ENCODE data around the gene JHY.

Gene JHY

DNA sequence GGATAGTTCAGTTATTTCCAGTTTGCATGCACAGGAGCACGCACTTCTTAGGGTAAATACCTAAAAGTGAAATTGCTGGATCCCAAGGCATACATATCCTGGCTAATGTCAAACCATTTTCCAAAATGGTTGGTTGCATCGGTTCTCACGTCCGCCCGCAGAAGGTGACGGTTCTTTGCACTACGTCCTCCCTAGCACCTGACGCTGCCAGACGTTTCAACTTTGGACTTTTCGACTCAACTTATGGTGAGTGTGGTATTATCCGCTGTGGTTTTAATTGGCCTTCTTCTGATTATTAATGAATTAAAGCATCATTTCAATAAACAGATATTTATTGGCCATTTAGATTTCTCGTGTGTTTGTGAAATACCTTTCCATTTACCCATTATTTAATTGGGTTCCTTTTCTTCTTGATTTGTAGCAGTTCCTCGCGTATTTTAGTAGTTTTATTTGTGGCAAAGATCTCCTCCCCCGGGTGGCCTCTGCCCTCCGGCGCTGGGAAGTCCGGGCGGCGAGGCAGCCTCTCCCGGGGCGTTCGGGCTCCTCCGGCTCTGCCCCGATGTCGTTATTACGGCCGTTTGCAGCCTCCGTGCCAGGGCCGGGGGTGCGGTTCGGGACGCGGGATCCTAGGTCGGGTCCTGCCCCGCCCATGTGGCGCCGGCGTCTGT, at the start of gene JHY:
Gene JHY, plus strand, starts transcription at position 571 of the 668 bp plus-strand sequence. CDS start 3,091 bp downstream, outside the sequence.
- in situ Hi-C loops (cut with HindIII; ENCODE audit: low sequenced_read_pairs), result no loop called here

DNA sequence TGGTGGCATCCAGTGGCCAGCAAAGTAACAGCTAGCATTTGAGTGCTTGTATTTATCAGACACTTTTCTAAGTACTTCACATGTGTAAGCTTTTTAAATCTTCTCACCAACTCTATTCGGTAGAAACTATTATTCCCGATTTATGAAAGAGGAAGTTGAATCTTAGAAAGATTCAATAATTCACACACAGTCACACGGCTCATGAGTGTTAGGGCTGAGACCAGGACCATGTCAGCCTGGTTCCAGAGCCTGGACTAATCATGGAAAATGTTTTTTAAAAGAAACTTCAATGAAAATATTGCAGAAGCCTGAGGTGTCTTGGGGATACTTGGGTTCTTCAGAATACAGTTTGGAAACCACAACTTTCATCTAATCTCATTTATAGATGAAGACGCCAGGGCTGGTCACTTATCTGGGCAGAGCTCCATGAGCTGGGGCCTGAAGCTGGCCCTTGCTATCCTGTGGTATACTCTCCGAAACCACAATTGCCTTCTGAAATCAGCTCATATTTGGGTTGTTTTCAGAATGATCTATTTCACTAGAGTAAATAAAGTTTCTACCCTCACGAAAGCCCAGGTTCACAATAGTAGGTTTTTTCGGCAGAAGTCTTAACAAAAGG, 48.6 kb upstream of the JHY start:
- in situ Hi-C loops (cut with HindIII; ENCODE audit: low sequenced_read_pairs), result no loop called here

DNA sequence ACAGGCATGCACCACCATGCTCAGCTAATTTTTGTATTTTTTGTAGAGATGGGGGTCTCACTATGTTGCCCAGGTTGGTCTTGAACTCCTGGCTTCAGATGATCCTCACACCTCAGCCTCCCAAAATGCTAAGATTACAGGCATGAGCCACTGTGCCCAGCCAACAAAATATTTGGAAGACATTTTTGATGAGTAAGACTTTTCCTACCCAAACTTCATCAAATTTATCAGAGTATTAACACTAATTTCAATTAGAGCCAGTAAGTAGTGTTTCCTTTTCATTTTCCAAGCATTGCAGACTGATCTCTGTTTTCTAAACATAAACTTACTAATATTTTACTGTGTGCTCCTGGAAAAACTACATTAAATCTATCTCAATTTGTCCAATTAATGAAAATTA, 45.6 kb upstream of the JHY start:
- in situ Hi-C loops (cut with HindIII; ENCODE audit: low sequenced_read_pairs), result no loop called here

DNA sequence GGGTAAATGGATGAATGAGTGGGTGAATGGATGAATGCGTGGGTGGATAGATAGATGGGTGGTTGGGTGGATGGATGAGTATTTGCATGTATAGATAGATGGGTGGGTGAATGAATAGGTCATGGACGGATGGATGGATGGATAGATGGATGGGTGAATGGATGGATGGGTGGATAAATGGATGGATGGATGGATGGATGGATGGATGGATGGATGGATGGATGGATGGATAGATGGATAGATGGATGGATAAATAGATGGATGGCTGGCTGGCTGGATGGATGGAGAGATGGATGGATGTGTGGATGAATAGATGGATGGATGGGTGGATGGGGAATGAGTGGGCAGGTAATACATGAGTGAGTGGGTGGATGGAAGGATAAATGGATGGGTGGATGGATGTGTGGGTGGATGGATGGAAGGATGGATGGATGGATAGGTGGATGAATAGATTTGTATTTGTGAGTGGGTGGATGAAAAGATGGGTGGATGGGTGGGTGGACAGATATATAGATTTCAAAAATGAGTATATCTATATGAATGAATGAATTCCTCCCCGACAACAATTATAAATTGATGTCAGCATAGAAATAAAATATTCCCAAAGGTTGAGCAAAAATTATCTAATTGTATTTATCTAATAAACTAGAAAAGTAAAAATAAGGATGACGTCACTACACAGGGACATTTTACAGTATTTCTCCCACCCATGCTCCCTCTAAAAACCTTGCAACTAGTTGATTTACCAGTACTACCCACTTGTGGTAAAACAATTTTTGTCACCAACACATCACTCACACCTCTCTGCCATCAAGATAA, 44.8 kb upstream of the JHY start:
- in situ Hi-C loops (cut with HindIII; ENCODE audit: low sequenced_read_pairs), result no loop called here

DNA sequence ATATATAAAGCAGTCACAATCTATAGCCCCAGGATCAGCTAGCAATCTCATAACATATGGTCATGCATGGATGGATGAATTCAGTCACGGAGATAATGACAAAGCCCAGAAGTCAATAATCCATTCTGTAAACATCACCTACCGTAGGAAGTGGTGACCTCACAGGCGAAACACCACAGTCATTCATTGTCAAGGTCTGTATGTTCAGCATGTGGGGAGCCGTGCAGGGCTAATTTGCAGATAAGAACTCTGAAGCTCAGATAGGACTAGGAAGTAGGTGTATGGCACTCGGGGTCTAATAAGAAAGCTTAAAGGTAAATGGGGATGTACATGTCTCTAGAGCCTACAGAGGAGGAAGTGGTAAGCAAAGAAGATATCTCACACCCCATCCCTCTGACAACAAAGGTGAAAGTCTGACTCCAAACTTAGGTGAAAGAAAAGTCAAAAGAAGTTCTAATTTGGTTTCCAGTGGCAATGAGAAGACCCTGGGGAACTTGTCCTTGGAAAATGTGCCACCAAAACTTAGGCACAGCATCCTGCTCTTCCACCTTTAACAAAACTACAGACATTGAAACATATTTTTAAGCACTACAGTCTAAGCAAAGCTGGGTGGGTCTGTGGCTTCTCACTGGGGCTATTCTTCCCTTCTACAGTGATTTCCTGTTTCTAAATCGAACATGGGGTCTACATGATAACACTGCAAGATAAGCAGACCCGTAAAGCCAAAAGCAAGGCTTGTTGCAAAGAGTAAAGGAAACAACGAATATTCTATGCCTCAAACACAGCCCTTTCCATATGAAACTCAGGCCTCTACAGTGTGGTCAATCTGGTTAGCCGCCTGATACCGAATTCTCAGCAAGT, 39.0 kb upstream of the JHY start:
- in situ Hi-C loops (cut with HindIII; ENCODE audit: low sequenced_read_pairs), result no loop called here

DNA sequence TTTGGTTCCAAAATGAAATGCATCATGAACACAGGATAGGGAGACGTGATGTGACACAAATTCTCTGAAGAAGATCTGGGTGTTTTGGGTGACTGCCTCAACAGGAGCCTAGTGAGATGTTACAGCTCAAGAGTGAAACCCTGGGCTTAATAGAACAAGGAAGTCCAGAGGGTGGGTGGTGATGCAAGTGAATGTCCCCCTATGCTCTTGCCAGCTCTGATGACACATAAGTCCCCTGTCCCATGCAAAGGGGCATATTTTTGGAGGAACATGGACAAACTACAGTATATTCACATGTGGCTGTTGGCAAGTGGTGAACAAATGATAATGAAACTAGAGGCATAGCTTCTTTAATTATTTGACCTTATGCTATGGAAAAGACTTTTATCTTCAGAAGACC, 35.1 kb upstream of the JHY start:
- in situ Hi-C loops (cut with HindIII; ENCODE audit: low sequenced_read_pairs), result no loop called here

DNA sequence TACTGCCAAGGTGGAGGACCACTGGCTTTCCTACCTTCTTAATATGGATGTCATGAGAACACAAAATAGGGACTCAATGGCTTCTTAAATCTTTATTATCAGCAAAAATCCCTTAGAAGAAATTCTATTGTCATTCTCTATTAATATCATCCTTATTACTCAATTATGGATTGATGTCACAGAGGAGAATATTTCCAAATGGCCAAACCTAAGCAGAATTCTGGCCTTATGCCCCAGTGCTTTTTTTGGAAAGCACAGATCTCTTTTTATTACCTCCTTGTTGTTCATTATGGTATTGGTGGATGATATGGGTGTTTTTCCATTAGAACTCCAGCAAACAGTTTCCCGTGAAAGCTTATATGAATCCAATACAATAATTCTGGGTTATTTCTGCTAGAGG, 34.4 kb upstream of the JHY start:
- in situ Hi-C loops (cut with HindIII; ENCODE audit: low sequenced_read_pairs), result no loop called here

DNA sequence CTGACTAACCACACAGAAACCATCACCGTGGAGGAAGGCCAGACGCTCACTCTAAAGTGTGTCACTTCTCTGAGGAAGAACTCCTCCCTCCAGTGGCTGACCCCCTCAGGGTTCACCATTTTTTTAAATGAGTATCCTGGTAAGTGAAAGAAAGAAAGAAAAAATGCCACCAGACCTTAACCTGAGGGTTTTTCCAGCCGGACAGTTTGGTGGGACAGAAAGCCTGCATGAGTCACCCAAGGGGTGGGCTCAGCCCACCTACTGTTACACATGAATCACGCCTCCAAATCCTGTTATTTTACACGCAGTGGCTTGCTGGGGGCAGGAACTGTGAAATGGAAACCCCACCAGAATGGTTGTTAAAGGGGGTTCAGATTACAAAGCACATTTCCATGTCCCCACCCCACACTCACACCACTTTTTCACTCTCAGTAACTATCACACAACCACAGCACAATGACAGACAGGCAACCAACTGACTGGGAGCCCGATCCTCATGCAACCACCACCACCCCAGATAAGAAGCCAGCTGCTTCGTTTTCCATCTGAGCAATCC, 32.4 kb upstream of the JHY start:
- in situ Hi-C loops (cut with HindIII; ENCODE audit: low sequenced_read_pairs), result loop anchor here (10.0 to 25.0 kb wide), 2 partner anchors 55 to 187 kb away; no protein-coding TSS in a partner anchor

DNA sequence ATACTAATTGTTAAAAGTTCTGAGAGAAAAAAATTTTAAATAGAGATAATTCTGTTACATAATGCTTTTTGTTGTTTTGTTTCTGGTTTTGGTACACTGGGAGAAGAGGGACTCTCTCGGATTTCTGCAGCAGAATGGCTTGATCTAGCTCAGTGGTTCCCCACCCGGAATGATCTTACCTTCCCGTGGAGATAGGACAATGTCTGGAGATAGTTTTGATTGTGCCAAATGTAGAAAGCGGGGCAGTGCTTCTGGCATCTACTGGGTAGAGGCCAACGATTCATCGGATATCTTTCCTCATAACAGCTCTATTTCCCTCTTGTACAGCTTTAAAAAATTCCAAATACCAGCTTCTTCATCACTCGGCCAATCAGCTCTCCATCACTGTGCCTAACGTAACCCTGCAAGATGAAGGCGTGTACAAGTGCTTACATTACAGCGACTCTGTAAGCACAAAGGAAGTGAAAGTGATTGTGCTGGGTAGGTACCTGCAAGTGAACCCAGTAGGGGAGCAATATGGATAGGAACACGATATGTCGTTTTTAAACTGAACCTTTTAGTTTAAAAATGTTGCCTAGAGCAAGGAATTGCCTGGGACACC, 31.1 kb upstream of the JHY start:
- in situ Hi-C loops (cut with HindIII; ENCODE audit: low sequenced_read_pairs), result loop anchor here (10.0 to 25.0 kb wide), 2 partner anchors 57 to 186 kb away; no protein-coding TSS in a partner anchor

DNA sequence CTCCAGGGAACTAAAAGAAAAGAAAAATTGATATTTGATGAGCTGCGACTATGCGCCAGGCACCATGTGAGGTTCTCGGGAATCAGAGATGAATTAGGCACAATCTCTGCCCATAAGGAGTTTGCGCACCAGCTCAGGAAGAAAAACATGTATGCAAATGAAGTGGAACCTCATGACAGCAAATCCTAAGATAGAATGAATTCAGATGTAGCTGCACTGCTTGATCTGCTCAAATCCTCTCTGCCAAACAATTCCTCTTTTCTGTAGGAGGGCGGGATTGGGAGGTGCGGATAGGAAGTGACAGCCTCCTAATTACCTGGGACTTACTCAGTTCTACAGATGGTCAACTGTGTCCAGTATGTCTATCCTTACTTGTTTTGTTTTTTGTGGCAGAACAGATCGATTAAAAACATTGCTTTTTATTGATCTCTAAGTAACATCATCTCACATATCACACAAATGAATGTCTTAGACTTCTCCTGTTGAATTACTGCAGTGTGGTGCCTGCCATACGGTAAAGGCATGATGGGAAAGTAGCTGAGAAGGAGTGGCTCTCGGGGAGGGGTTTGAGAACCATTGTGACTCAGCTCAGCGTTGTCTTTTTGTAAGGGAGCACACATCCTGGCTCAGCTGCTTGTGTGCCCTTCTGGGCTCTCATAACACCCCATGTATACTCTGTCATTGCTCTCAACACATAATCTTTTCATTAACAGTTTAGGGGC, 30.3 kb upstream of the JHY start:
- in situ Hi-C loops (cut with HindIII; ENCODE audit: low sequenced_read_pairs), result loop anchor here (10.0 to 25.0 kb wide), 2 partner anchors 57 to 185 kb away; no protein-coding TSS in a partner anchor

DNA sequence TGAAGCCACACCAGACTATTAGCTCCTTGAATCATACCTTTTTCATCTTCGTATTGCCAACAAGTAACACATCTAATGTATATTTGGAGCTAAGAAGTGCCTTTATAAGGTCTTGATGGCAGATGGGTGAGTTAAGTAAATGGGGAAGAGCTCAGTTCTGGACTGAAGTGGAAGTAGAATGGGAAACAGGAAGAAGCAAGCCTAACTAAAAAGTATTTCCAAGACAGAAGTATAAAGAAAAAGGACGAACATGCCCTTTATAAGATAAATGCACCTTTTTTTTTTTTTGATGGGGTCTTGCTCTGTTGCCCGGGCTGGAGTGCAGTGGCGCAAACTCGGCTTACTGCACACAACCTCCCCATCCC, 29.8 kb upstream of the JHY start:
- in situ Hi-C loops (cut with HindIII; ENCODE audit: low sequenced_read_pairs), result loop anchor here (10.0 to 25.0 kb wide), 2 partner anchors 58 to 185 kb away; no protein-coding TSS in a partner anchor

DNA sequence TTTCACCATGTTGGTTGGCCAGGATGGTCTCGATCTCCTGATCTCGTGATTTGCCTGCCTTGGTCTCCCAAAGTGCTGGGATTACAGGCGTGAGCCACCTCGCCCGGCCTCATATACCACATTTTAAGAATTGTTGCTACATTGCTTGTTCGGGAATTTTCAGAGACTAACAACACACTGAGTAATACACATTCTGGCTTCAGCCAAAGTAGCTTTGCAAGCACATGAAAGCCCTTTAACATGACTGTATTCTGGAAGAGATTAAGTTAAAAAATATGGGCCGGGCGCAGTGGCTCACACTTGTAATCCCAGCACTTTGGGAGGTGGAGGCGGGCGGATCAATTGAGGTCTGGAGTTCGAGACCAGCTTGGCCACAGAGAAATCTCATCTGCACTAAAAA, 29.3 kb upstream of the JHY start:
- in situ Hi-C loops (cut with HindIII; ENCODE audit: low sequenced_read_pairs), result loop anchor here (10.0 to 25.0 kb wide), 2 partner anchors 58 to 184 kb away; no protein-coding TSS in a partner anchor

DNA sequence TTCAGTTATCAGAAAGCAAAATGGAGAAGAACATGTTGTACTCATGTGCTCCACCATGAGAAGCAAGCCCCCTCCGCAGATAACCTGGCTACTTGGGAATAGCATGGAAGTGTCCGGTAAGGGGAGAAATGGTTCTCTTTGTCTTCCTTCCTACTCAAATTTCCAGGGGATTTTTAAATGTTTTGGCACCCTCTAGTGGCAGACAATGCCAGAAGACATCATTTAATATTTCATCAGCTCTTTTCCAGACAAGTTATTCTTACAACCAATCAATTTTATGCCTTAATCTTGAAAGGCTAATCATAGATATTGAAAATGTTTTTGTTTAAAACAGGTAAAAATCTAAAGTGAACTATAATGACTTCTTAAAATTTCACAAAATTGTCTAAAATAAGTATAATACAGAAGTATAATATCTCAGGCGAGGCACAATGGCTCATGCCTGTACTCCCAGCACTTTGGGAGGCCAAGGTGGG, 28.6 kb upstream of the JHY start:
- in situ Hi-C loops (cut with HindIII; ENCODE audit: low sequenced_read_pairs), result loop anchor here (10.0 to 25.0 kb wide), 2 partner anchors 59 to 183 kb away; no protein-coding TSS in a partner anchor

DNA sequence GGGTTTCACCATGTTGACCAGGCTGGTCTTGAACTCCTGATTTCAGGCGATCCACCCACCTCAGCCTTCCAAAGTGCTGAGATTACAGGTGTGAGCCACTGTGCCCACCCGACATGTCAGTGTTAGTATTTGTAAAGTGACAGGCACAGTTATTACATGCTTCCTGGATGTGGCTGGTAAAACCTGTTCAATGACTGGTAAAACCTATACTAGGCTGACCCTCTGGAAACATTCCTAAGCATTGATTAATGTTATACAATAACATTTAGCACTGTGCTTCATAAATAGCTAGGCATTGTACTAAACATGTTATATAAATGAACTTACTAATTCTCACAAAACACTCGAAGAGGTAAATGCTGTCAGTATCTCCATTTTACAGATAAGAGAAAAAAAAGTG, 20.9 kb upstream of the JHY start:
- in situ Hi-C loops (cut with HindIII; ENCODE audit: low sequenced_read_pairs), result loop anchor here (25.0 kb wide), 1 partner anchor 176 kb away; no protein-coding TSS in a partner anchor

DNA sequence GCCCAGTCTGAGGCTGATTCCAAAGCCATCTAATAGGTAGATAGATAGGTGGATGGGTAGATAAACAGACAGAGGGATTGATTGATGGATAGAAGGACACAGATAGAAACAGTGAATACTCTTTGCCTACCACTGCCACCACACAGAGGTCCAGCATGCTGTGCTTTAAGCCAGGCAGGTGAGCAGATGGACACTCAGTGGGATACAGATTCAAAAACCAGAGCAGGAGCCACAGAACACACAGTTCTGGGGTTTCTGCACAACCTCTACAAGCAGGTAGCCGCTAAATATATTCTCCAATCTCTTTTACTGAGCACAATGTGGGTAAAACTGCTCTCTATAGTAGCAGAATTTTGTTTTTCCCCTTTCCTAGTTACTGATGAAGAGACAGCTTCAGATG, 20.5 kb upstream of the JHY start:
- in situ Hi-C loops (cut with HindIII; ENCODE audit: low sequenced_read_pairs), result loop anchor here (25.0 kb wide), 1 partner anchor 175 kb away; no protein-coding TSS in a partner anchor

DNA sequence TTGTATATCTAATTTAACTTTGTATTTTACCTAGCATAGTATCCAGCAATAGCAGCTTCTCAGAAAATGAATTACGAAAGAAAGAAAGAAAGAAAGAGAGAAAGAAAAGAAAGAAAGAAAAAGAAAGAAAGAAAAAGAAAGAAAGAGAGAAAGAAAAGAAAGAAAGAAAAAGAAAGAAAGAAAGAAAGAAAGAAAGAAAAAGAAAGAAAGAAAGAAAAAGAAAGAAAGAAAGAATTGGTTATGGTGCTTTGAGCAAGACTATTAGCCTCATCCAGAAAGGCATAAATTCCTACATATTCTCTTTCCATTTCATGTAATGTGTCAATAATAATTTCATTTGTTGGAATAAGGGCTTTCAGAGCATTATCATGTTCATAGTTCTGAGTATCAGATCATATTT, 19.4 kb upstream of the JHY start:
- in situ Hi-C loops (cut with HindIII; ENCODE audit: low sequenced_read_pairs), result loop anchor here (25.0 kb wide), 1 partner anchor 174 kb away; no protein-coding TSS in a partner anchor

DNA sequence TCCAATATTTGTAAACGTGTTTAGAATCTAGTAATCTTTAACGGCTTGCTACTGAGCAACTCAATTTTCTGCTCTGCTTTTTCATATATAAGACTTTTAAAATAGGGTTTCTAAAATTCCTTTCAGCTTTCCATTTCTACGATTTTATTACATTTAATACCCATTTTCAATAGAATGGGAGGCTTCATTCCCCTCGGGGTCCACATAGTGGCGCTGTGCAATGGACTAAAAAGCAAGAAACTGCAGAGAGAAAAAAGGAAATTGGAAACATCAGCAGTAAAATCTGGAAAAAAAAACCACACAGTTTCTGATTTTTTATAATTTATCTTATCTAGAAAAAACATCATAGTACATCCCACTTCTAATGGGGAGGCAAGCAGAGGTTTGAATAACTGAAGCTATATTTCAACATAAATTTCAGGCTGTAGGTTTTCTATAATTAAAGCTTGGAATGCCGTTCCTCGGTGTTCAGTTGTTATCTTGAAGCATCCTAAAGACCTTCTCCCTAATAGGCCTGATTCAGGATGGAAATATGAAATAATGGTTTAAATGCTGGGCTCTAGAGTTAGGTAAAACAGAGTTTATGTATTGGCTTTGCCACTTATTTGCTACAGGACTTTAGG, 18.7 kb upstream of the JHY start:
- in situ Hi-C loops (cut with HindIII; ENCODE audit: low sequenced_read_pairs), result loop anchor here (25.0 kb wide), 1 partner anchor 173 kb away; no protein-coding TSS in a partner anchor

DNA sequence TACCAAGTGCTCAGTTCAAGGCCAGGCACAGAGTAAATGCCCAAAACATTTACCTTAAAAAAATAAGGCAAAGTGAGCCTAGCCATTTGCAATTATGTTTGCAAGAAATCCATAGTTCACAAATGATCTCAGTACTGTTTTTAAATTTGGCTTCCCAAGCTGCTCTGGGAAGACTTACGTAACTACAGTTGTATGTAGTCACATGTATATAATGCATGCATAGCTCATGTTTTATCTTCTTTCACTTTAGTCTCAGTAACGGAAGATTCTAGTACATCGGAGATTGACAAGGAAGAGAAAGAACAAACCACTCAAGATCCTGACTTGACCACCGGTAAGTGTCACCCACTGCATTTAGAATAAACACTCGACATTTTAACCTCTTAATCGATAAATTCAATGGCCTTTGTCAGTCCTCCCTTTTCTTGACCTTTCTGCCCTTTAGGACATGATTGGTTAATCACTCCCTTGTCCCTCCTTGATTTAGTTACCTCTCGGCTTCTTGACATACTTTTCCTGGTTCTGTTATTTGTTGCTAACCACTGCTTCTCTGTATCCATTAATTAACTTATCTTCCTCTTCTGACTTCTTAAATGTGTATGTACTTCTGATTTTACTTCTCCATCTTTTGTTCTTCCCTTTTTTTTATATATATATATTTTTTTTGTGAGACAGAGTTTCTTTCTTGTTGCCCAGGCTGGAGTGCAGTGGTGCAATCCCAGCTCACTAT, 18.0 kb upstream of the JHY start:
- in situ Hi-C loops (cut with HindIII; ENCODE audit: low sequenced_read_pairs), result loop anchor here (25.0 kb wide), 1 partner anchor 173 kb away; no protein-coding TSS in a partner anchor
